LHCN-M2 (cell line): Measurements from ENCODE around the gene OR1L6. TPM values are rescaled to one million over a fixed set of nuclear protein-coding genes. Genes with fewer than 3 reads are reported as not detected.

Source experiments
- total RNA-seq: library from RNA; depleted of rRNA; stranded (reverse); fragments of >200 nt; gene quantifications from 2 replicates; pipeline ENCODE4 v1.2.3, GENCODE V29; 2014; rRNA removed

The OR1L6 gene
- total RNA-seq, 1 experiment from 2014 or later: not detected

Other genes starting within 250 kb of the OR1L6 start
- not detected in 2 replicates for gene OR1J2, start 231.5 kb upstream of the OR1L6 start, total RNA-seq
- gene OR1J4, start 223.2 kb upstream of the OR1L6 start, total RNA-seq: not detected in 2 replicates
- not detected in 2 replicates for gene OR1N1, start 215.0 kb upstream of the OR1L6 start, total RNA-seq
- gene OR1N2, start 189.2 kb upstream of the OR1L6 start, total RNA-seq: not detected in 2 replicates
- gene OR1L8, start 158.9 kb upstream of the OR1L6 start, total RNA-seq: not detected in 2 replicates
- gene OR1Q1, start 127.6 kb upstream of the OR1L6 start, total RNA-seq: not detected in 2 replicates
- gene OR1B1, start 84.7 kb upstream of the OR1L6 start, total RNA-seq: not detected in 2 replicates
- not detected in 2 replicates for gene OR1L1, start 80.6 kb upstream of the OR1L6 start, total RNA-seq
- gene OR1L3, start 67.2 kb upstream of the OR1L6 start, total RNA-seq: not detected in 2 replicates
- gene OR1L4, start 18.3 kb upstream of the OR1L6 start, total RNA-seq: not detected in 2 replicates
- not detected in 2 replicates for gene OR5C1, start 46.6 kb downstream of the OR1L6 start, total RNA-seq
- not detected in 2 replicates for gene OR1K1, start 57.8 kb downstream of the OR1L6 start, total RNA-seq
- gene PDCL, start 86.3 kb downstream of the OR1L6 start, total RNA-seq: 21.1 and 25.3 TPM in 2 replicates
- 32.7 and 43.1 TPM in 2 replicates for gene RC3H2, start 163.1 kb downstream of the OR1L6 start, total RNA-seq
- 12.0 and 14.2 TPM in 2 replicates for gene ZBTB6, start 171.0 kb downstream of the OR1L6 start, total RNA-seq
- gene ZBTB26, start 189.2 kb downstream of the OR1L6 start, total RNA-seq: 2.1 and 4.2 TPM in 2 replicates
- 22.2 and 28.8 TPM in 2 replicates for gene RABGAP1, start 198.7 kb downstream of the OR1L6 start, total RNA-seq